GM12874 (cell line): Measurements from ENCODE around the gene TMEM205.

Source experiments
- TF ChIP-seq, protein P1 (sequence below): IDR thresholded peaks from 2 replicates; pipeline ENCODE4 v1.5.1; 2011; ENCODE audit warnings: low read depth, mild to moderate bottlenecking, control low read depth, low read length, moderate library complexity; ENCODE audit not compliant: insufficient read depth

The TMEM205 gene

DNA sequence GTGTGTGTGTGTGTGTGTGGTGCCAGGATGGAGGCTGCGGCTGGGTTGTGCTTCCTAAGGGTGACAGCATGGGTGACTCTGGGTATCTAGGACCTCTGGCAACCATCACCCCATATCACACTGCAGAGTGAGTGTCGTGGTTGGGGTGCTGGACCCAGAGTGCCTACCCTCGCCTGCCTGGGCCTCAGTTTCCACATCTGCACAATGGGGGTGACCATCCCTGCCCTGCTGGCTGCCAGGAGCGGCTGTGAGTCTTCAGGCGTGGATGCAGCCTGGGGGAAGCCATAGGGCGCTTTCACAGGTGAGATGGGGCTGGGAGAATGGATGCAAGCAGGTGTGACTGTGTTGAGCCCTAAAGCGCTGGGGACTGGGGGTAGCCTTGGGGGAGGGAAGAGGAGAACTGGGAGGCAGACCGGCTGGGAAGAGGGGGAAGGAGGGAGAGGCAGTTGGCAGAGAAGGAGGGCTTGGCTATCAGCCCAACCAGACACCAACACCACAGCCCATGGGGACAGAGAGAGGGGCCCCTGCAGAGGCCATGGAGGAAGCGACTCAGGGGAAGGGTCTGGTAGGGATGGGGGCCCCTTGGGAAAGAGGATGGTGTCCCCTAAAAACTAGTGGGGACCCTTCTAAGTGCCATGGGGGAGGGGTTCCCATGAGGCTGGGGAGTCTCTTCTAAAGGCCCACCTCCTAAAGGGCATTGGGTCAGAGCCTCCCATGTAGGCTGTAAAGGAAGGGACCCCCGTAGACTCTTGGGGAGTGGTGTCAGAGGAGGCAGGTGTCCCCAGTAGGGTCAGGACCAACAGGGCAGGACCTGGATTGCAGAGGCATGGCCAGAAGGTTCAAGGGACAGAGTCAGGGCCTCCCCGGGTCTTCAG lies 10.8 kb upstream of the TMEM205 start:
- TF ChIP-seq, protein P1, sequence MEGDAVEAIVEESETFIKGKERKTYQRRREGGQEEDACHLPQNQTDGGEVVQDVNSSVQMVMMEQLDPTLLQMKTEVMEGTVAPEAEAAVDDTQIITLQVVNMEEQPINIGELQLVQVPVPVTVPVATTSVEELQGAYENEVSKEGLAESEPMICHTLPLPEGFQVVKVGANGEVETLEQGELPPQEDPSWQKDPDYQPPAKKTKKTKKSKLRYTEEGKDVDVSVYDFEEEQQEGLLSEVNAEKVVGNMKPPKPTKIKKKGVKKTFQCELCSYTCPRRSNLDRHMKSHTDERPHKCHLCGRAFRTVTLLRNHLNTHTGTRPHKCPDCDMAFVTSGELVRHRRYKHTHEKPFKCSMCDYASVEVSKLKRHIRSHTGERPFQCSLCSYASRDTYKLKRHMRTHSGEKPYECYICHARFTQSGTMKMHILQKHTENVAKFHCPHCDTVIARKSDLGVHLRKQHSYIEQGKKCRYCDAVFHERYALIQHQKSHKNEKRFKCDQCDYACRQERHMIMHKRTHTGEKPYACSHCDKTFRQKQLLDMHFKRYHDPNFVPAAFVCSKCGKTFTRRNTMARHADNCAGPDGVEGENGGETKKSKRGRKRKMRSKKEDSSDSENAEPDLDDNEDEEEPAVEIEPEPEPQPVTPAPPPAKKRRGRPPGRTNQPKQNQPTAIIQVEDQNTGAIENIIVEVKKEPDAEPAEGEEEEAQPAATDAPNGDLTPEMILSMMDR, result no peak

DNA sequence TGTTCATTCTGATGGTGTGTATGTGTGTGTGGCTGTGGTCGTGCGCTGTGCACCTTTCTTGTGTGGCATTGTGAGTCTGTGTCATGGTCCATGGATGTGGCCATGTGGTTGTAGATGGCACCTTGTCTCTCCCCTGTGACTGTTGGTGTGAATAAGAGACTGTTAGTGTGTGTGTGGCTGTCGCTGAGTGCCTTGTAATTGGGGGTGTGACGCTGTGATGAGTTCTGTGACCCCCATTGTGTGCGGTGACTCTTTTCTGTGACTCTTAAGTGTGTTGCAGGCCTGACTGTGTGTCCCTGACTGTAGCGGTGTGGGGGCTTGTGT lies 10.0 kb upstream of the TMEM205 start:
- TF ChIP-seq, protein P1, result no peak

GRCh38 chr19:11355160-11356073 lies 9.3 kb upstream of the TMEM205 start, which contains the start of gene PLPPR2:
Gene PLPPR2, plus strand, starts transcription at chr19:11355432. Its CDS starts 2,242 bp downstream, at chr19:11357674.
- TF ChIP-seq, protein P1, result no peak

GRCh38 chr19:11349171-11349570 lies 3.1 kb upstream of the TMEM205 start:
- TF ChIP-seq, protein P1, result no peak

- TF ChIP-seq, protein P1, result no peak
Measured at GRCh38 chr19:11347546-11348039, 1.5 kb upstream of the TMEM205 start.

DNA sequence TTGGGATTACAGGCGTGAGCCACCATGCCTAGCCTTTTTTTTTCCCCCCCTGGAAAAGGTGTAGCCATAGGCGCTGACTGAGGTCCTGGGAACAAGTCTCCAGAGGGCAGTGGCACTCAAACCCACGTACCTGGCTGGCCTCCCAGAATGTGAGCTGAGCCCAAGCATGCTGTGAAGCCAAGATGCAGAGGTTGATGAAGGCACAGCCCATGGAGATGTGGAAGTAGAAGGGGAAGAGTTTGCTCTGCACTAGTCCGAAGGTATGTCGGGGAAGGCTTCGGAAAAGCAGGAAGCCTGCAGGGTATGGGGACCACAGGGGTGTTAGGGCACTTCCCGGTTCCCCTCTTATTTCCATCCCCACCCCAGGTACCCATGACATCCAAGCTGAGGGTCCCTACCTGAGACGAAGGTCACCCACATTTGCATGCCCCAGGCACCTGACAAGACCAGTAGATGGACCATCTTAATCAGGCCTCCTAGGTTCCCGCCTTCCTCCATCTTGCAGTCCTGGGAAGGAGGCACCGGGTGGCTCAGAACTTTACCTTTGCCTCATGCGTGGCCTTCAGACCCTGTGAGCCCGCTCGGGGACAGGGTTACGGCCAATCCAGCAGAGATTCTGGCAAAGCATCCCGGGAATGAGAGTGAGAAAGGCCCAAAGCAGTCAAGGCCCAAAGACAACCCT lies 805 bp downstream of the TMEM205 start:
- TF ChIP-seq, protein P1, result no peak
